A549 (cell line): ENCODE results near the gene LMO7. TPM values are rescaled to one million over a fixed set of nuclear protein-coding genes. Genes with fewer than 3 reads are reported as not detected.

ENCODE experiments used
- ATAC-seq, 2 experiments: fragments of 200-7000 bp in 1 of 2; fragments of >200 bp in 1 of 2; cut with Nextera tagmentation in 1 of 2; cut with Tn5 transposase in 1 of 2; 3 replicates each; pipeline versions ENCODE4 v1.8.0 to v1.9.1; 2018 to 2020; ENCODE audit warnings: mild to moderate bottlenecking in 1 of 2, moderate library complexity in 1 of 2
- CTCF ChIA-PET: fragments of 300-600 bp; sonication (Branson Sonifier 250); formaldehyde crosslinking; extraction: SDS; loops from one replicate; lab custom pipeline; 2021; ENCODE audit warnings: antibody characterized with exemption, inconsistent platforms; lab: Yijun Ruan, JAX
- POLR2A ChIA-PET: fragments of 350-600 bp; formaldehyde crosslinking; extraction: SDS; loops from one replicate; lab custom pipeline; 2021; ENCODE audit warnings: antibody characterized with exemption, inconsistent platforms; lab: Yijun Ruan, JAX
- DNase-seq, 2 experiments: peaks; one replicate each; pipeline versions ENCODE4 v3.0.0 to v3.0.0-alpha.2; 2011 to 2016; ENCODE audit warnings: low read depth in 1 of 2, low spot score in 1 of 2
- FAIRE-seq: peaks from 2 replicates; lab custom pipeline; 2011; peaks lifted over from hg19 to GRCh38; lab: Jason Lieb, UNC
- H3K27ac ChIP-seq, 2 experiments: fragments of >200 bp; sonication (Bioruptor Twin); formaldehyde crosslinking; 3 replicates each; pipeline ENCODE4 v1.5.1; 2016 to 2017
- H3K4me1 ChIP-seq: fragments of >200 bp; sonication (Bioruptor Twin); formaldehyde crosslinking; 3 replicates; pipeline ENCODE4 v1.6.1; 2016
- H3K4me2 ChIP-seq: fragments of >200 bp; sonication (Bioruptor Twin); formaldehyde crosslinking; 3 replicates; pipeline ENCODE4 v1.6.1; 2016
- H3K4me3 ChIP-seq: fragments of >200 bp; sonication (Bioruptor Twin); formaldehyde crosslinking; 3 replicates; pipeline ENCODE4 v1.5.1; 2016
- H3K9me3 ChIP-seq: fragments of >200 bp; sonication (Bioruptor Twin); formaldehyde crosslinking; 3 replicates; pipeline ENCODE4 v1.6.1; 2016
- CBX8 ChIP-seq: fragments of 200-600 bp; sonication (generic); IDR thresholded peaks from 2 replicates; pipeline ENCODE4 v1.6.1; 2016
- CHD2 ChIP-seq: fragments of 150-350 bp; IDR thresholded peaks from 2 replicates; pipeline ENCODE4 v1.6.1; 2014; ENCODE audit warnings: low read length; ENCODE audit not compliant: partially characterized antibody
- FOSB ChIP-seq: fragments of 250-450 bp; sonication (Bioruptor Pico); IDR thresholded peaks from 2 replicates; pipeline ENCODE4 v1.5.0; 2020; ENCODE audit warnings: mild to moderate bottlenecking, moderate library complexity
- GATA3 ChIP-seq: IDR thresholded peaks from 2 replicates; pipeline ENCODE4 v1.6.1; 2012; ENCODE audit warnings: borderline replicate concordance
- HEYL ChIP-seq: fragments of 250-450 bp; sonication (Bioruptor Pico); IDR thresholded peaks from 2 replicates; pipeline ENCODE4 v1.8.0; 2021; ENCODE audit warnings: mild to moderate bottlenecking, moderate library complexity
- KDM5A ChIP-seq: fragments of 200-600 bp; sonication (generic); IDR thresholded peaks from 2 replicates; pipeline ENCODE4 v1.6.1; 2016; ENCODE audit warnings: antibody characterized with exemption, mild to moderate bottlenecking
- MAFK ChIP-seq: fragments of 450-650 bp; IDR thresholded peaks from 2 replicates; pipeline ENCODE4 v1.6.1; 2014; ENCODE audit not compliant: partially characterized antibody
- MYC ChIP-seq: IDR thresholded peaks from 2 replicates; pipeline ENCODE4 v1.6.1; 2012; ENCODE audit warnings: mild to moderate bottlenecking, inconsistent platforms, low read length, improper control_type of control experiment, borderline replicate concordance
- PHF8 ChIP-seq: fragments of 200-600 bp; sonication (generic); IDR thresholded peaks from 2 replicates; pipeline ENCODE4 v1.6.1; 2016; ENCODE audit warnings: low read depth, mild to moderate bottlenecking, antibody characterized with exemption, moderate library complexity, borderline replicate concordance
- RARB ChIP-seq: fragments of 250-450 bp; sonication (Bioruptor Pico); IDR thresholded peaks from 2 replicates; pipeline ENCODE4 v1.8.0; 2021; ENCODE audit warnings: mild to moderate bottlenecking, moderate library complexity
- RFX5 ChIP-seq: fragments of 450-650 bp; IDR thresholded peaks from 2 replicates; pipeline ENCODE4 v1.7.1; 2014; ENCODE audit warnings: antibody characterized with exemption, mild to moderate bottlenecking, moderate library complexity
- SREBF2 ChIP-seq: fragments of 450-650 bp; IDR thresholded peaks from 2 replicates; pipeline ENCODE4 v1.6.1; 2014; ENCODE audit warnings: mild to moderate bottlenecking, moderate library complexity
- TFCP2L1 ChIP-seq: fragments of 250-450 bp; sonication (Bioruptor Pico); IDR thresholded peaks from 2 replicates; pipeline ENCODE4 v1.5.0; 2021; ENCODE audit warnings: mild to moderate bottlenecking
- ZC3H11A ChIP-seq: fragments of 450-650 bp; IDR thresholded peaks from 2 replicates; pipeline ENCODE4 v1.6.1; 2014; ENCODE audit warnings: antibody characterized with exemption, mild to moderate bottlenecking
- ZSCAN20 ChIP-seq: fragments of 250-450 bp; sonication (Bioruptor Pico); IDR thresholded peaks from 2 replicates; pipeline ENCODE4 v1.8.0; 2022; ENCODE audit warnings: mild to moderate bottlenecking, moderate library complexity
- WGBS: methylation state at CpG from one replicate; pipeline ENCODE4 v1.1.6; 2017; ENCODE audit errors: missing lambda C conversion rate; 5-methylcytosine and 5-hydroxymethylcytosine counted together
- polyA plus RNA-seq, 4 experiments: library from polyadenylated mRNA; depleted of rRNA in 3 of 4; stranded (reverse); fragments of >200 nt; fragmentation: RNase III in 1 of 4; extraction: RNeasy Plus Mini Kit Qiagen cat#74134 plus additional on column Dnase treatment in 1 of 4; gene quantifications; 2 replicates in 3 of 4; 3 replicates in 1 of 4; pipeline ENCODE4 v1.2.3, GENCODE V29; 2011 to 2017
- TF ChIP-seq, protein P1 (sequence below): fragments of >200 bp; sonication (Bioruptor Twin); formaldehyde crosslinking; IDR thresholded peaks from 3 replicates; pipeline ENCODE4 v1.6.1; 2016
- TF ChIP-seq, protein P2 (sequence below): fragments of >200 bp; sonication (Bioruptor Twin); formaldehyde crosslinking; IDR thresholded peaks from 3 replicates; pipeline ENCODE4 v1.5.1; 2016
- TF ChIP-seq, protein P3 (sequence below): fragments of 250-450 bp; sonication (Bioruptor Pico); IDR thresholded peaks from 2 replicates; pipeline ENCODE4 v1.5.0; 2021; ENCODE audit warnings: mild to moderate bottlenecking, moderate library complexity, borderline replicate concordance
- TF ChIP-seq, protein P4 (sequence below): IDR thresholded peaks from 2 replicates; pipeline ENCODE4 v1.6.1; 2012; ENCODE audit warnings: low read depth, borderline replicate concordance
- TF ChIP-seq, protein P5 (sequence below): fragments of >200 bp; sonication (Bioruptor Twin); formaldehyde crosslinking; IDR thresholded peaks from 2 replicates; pipeline ENCODE4 v1.6.1; 2016

The LMO7 gene
- polyA plus RNA-seq, 2 of the 4 experiments (the other 2 are of a cell fraction), result 23.4 to 33.2 TPM

DNA sequence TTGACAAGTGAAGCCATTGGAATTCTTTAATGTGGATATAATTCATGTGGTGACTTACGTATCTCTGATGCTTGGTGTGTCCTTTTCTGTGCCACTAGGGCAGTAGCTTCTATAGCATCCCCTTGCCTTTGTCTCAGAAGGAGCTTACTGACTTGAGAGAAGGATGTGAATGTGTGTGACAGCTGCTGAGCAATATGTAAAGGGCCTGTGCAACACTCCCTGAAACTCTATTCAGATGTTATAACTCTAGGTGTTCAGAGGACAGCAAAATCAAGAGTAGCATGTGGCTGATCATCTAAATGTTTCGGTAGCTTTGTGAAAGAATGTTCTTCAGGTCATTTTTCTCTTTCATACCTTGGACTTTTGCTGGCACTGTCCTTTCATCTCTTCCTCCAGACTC, 189.5 kb downstream of the LMO7 start (continued):
- no peak for TF ChIP-seq KDM5A
- TF ChIP-seq MAFK, result no peak
- no peak for TF ChIP-seq PHF8
- TF ChIP-seq CHD2, result no peak
- TF ChIP-seq MYC, result no peak
- TF ChIP-seq, protein P1, sequence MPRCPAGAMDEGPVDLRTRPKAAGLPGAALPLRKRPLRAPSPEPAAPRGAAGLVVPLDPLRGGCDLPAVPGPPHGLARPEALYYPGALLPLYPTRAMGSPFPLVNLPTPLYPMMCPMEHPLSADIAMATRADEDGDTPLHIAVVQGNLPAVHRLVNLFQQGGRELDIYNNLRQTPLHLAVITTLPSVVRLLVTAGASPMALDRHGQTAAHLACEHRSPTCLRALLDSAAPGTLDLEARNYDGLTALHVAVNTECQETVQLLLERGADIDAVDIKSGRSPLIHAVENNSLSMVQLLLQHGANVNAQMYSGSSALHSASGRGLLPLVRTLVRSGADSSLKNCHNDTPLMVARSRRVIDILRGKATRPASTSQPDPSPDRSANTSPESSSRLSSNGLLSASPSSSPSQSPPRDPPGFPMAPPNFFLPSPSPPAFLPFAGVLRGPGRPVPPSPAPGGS, result no peak
- TF ChIP-seq, all 56 proteins: peak for 0

DNA sequence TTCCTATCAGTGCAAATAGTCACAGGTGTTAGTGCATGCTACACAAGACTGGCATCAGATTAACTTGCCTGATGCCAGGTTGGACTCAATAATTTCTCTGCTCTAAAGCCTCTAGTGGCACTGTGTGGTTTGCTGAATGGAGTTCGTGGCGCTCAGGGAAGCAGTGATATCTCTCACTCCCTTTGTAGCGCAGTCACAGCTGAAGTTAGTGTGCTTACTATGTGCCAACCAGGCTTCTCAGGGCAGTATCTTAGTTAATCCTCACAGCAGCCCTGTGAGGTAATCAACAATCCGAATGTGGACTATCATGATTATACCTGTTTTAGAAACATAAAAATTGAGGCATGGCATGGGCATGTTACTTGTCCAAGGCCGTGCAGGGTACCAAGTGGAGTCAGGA, 190.3 kb downstream of the LMO7 start:
- TF ChIP-seq, protein P2, sequence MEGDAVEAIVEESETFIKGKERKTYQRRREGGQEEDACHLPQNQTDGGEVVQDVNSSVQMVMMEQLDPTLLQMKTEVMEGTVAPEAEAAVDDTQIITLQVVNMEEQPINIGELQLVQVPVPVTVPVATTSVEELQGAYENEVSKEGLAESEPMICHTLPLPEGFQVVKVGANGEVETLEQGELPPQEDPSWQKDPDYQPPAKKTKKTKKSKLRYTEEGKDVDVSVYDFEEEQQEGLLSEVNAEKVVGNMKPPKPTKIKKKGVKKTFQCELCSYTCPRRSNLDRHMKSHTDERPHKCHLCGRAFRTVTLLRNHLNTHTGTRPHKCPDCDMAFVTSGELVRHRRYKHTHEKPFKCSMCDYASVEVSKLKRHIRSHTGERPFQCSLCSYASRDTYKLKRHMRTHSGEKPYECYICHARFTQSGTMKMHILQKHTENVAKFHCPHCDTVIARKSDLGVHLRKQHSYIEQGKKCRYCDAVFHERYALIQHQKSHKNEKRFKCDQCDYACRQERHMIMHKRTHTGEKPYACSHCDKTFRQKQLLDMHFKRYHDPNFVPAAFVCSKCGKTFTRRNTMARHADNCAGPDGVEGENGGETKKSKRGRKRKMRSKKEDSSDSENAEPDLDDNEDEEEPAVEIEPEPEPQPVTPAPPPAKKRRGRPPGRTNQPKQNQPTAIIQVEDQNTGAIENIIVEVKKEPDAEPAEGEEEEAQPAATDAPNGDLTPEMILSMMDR, result no peak
- no peak for TF ChIP-seq ZSCAN20 (CRISPR knock-in tag)
- Histone ChIP-seq H3K4me2 (no peak overlapping the region), H3K4me3 (no peak overlapping the region), H3K4me1 (no peaks in the 10 kb centered on the region), H3K27ac (no peak overlapping the region), H3K9me3 (peaks cover 2% of the 10 kb centered on the region; the same call in 1 of the 3 replicates)
- CTCF ChIA-PET, result no interaction called here
- 93% methylated on average over 5 of the region's 5 CpGs for WGBS
- no peak for ATAC-seq
- no peak for FAIRE-seq
- no peak for DNase-seq
- POLR2A ChIA-PET, result no interaction called here

DNA sequence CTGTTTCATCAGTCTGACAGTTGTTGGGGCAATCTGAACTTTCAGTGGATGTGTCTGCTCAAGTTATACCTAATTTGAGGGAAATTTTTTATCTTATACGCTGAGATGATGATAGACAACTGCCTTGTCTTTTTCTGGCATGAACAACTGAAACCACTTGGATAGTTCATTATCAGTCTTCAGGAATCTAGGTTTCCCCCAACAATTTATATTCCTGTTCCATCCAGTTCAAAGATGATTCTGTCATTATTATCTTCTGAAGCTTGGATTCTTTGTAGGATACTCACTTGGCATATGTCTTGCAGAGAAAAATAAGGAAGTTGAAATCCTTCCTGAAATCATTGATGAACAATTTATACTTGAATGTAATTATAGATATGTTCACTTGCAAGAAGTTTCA, 193.7 kb downstream of the LMO7 start:
- ATAC-seq, result no peak
- no peak for DNase-seq
- peaks cover 4% of the 10 kb centered on the region; the same call in 1 of the 3 replicates for H3K9me3 ChIP-seq
- H3K4me2 ChIP-seq, result no peak overlapping the region
- CTCF ChIA-PET, result no interaction called here
- no peaks in the 10 kb centered on the region for H3K4me1 ChIP-seq
- 89% methylated on average over 1 of the region's 1 CpG for WGBS
- H3K4me3 ChIP-seq, result no peak overlapping the region
- H3K27ac ChIP-seq, result no peak overlapping the region
- TF ChIP-seq ZC3H11A, result no peak
- TF ChIP-seq FOSB (CRISPR knock-in tag), result no peak
- no peak for TF ChIP-seq HEYL
- TF ChIP-seq, protein P3, sequence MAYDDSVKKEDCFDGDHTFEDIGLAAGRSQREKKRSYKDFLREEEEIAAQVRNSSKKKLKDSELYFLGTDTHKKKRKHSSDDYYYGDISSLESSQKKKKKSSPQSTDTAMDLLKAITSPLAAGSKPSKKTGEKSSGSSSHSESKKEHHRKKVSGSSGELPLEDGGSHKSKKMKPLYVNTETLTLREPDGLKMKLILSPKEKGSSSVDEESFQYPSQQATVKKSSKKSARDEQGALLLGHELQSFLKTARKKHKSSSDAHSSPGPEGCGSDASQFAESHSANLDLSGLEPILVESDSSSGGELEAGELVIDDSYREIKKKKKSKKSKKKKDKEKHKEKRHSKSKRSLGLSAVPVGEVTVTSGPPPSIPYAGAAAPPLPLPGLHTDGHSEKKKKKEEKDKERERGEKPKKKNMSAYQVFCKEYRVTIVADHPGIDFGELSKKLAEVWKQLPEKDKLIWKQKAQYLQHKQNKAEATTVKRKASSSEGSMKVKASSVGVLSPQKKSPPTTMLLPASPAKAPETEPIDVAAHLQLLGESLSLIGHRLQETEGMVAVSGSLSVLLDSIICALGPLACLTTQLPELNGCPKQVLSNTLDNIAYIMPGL, result no peak
- TF ChIP-seq, protein P4, sequence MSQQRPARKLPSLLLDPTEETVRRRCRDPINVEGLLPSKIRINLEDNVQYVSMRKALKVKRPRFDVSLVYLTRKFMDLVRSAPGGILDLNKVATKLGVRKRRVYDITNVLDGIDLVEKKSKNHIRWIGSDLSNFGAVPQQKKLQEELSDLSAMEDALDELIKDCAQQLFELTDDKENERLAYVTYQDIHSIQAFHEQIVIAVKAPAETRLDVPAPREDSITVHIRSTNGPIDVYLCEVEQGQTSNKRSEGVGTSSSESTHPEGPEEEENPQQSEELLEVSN, result no peak
- no peak for TF ChIP-seq CBX8
- no peak for TF ChIP-seq TFCP2L1 (CRISPR knock-in tag)
- TF ChIP-seq RARB, result no peak
- TF ChIP-seq RFX5, result no peak
- TF ChIP-seq, protein P5, sequence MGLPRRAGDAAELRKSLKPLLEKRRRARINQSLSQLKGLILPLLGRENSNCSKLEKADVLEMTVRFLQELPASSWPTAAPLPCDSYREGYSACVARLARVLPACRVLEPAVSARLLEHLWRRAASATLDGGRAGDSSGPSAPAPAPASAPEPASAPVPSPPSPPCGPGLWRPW, result no peak
- TF ChIP-seq, protein P1, result no peak
- no peak for TF ChIP-seq SREBF2
- TF ChIP-seq GATA3, result no peak
- POLR2A ChIA-PET, result no interaction called here
- FAIRE-seq, result no peak
